ENCODE results near the gene TPSB2.
"Not testable (repeated sequence)": the region's sequence is repeated elsewhere in the genome, so short reads cannot be mapped to it uniquely, and the experiment has no call there.

Gene TPSB2

DNA sequence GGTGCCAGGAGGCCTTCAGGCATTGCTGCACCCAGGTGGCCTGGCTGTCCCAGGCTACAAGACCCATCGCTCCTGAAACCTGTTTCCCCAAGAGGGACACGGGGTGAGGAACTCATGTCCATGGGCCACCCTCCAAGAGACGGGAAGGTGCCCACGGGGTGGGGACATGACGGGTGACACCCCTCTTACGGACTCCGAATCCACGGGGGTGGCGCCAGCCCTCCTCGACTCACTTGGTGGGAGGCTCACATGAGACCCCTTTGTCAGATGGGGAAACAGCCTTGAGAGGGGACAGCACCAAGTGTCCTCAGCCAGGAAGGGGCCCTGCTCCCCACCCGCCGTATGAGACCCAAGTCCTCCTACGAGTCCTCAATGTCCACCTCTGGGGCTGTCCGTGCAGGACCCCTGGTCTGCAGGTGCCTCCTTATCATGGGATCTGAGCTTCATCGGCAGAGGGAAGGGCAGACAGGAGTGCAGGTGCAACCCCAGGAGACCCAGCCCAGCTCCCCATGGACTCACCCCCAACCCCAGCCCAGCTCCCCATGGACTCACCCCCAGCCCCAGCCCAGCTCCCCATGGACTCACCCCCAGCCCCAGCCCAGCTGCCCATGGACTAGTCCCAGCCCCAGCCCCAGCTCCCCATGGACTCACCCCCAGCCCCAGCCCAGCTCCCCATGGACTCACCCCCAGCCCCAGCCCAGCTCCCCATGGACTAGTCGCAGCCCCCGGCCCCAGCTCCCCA is 658 bp upstream of the TPSB2 start:
- H3K4me1 ChIP-seq (ENCODE audit: low read length); H3K9ac ChIP-seq (ENCODE audit: low read length); H3K4me2 ChIP-seq (ENCODE audit: low read depth, low read length); H3K9me3 ChIP-seq (replicated peaks; ENCODE audit: insufficient read depth, low read length); DNase-seq; H3K36me3 ChIP-seq (replicated peaks; ENCODE audit: insufficient read depth, low read length); H3K27ac ChIP-seq (ENCODE audit: low read length); H2AFZ ChIP-seq (ENCODE audit: low read length); H3K79me2 ChIP-seq (ENCODE audit: low read length); H3K9me2 ChIP-seq (replicated peaks; ENCODE audit: insufficient read depth, low read length); H4K20me1 ChIP-seq (ENCODE audit: insufficient read depth, low read length); H3K27me3 ChIP-seq (replicated peaks; ENCODE audit: insufficient read depth, low read length); H3F3A ChIP-seq (ENCODE audit: insufficient read depth, low read length); H3K4me3 ChIP-seq (ENCODE audit: low read length): not testable (repeated sequence)

- not testable (repeated sequence) for H3K4me1 ChIP-seq (ENCODE audit: low read length); H3K9me2 ChIP-seq (replicated peaks; ENCODE audit: insufficient read depth, low read length); H3K79me2 ChIP-seq (ENCODE audit: low read length); H3K4me2 ChIP-seq (ENCODE audit: low read depth, low read length); DNase-seq; H3K9me3 ChIP-seq (replicated peaks; ENCODE audit: insufficient read depth, low read length); H4K20me1 ChIP-seq (ENCODE audit: insufficient read depth, low read length); H3F3A ChIP-seq (ENCODE audit: insufficient read depth, low read length); H3K36me3 ChIP-seq (replicated peaks; ENCODE audit: insufficient read depth, low read length); H2AFZ ChIP-seq (ENCODE audit: low read length); H3K9ac ChIP-seq (ENCODE audit: low read length); H3K27ac ChIP-seq (ENCODE audit: low read length); H3K4me3 ChIP-seq (ENCODE audit: low read length)
- peaks cover 20% of the 10 kb centered on the region for H3K27me3 ChIP-seq (replicated peaks; ENCODE audit: insufficient read depth, low read length)
These were observed 508 bp downstream of the TPSB2 start for GRCh38 chr16:1229476-1229875.

DNA sequence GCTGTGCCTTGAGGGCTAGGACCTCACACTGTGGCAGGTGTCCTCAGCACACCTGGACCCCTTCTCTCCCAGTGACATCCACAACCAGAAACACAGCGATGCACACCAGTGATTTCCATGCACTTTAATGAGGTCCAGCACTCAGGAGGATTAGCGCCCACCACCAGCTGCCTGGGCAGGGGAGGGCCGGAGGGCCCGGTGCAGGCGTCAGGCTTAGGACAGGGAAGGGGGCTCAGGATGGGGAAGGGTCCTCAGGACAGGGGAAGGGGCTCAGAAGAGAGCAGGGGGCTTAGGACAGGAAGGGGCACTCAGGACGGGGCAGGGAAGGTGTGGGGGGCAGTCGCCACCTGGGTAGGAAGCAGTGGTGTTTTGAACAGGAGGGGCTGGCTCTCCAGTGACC is 1.8 kb downstream of the TPSB2 start:
- not testable (repeated sequence) for H3K9me2 ChIP-seq (replicated peaks; ENCODE audit: insufficient read depth, low read length); H3K79me2 ChIP-seq (ENCODE audit: low read length); H2AFZ ChIP-seq (ENCODE audit: low read length); H3F3A ChIP-seq (ENCODE audit: insufficient read depth, low read length); DNase-seq; H3K9ac ChIP-seq (ENCODE audit: low read length); H3K4me1 ChIP-seq (ENCODE audit: low read length); H3K4me2 ChIP-seq (ENCODE audit: low read depth, low read length); H3K27ac ChIP-seq (ENCODE audit: low read length); H4K20me1 ChIP-seq (ENCODE audit: insufficient read depth, low read length); H3K4me3 ChIP-seq (ENCODE audit: low read length); H3K9me3 ChIP-seq (replicated peaks; ENCODE audit: insufficient read depth, low read length); H3K36me3 ChIP-seq (replicated peaks; ENCODE audit: insufficient read depth, low read length)
- peaks cover 33% of the 10 kb centered on the region for H3K27me3 ChIP-seq (replicated peaks; ENCODE audit: insufficient read depth, low read length)

DNA sequence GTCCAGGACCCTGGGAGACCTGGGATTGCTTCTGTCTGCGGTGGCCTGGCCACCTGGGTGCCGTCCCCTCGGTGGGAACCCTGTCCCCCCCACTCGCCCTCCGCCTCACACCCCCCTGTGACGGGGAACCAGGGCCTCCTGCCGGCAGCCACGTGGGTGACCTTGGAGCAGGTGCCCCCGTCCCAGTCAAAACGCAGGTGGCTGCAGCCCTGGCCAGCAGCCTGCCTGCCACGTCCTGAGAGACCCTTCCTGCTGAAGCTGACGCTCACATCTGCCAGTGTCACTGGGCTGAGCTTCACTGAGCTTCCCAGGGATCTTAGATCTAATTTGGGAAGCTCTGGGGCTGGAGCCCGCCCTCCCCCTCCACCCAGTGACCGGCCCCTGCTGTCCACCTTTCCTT is 3.3 kb downstream of the TPSB2 start:
- not testable (repeated sequence) for H3K9ac ChIP-seq (ENCODE audit: low read length); H3K9me2 ChIP-seq (replicated peaks; ENCODE audit: insufficient read depth, low read length); H3F3A ChIP-seq (ENCODE audit: insufficient read depth, low read length); H3K36me3 ChIP-seq (replicated peaks; ENCODE audit: insufficient read depth, low read length); H2AFZ ChIP-seq (ENCODE audit: low read length); DNase-seq; H3K9me3 ChIP-seq (replicated peaks; ENCODE audit: insufficient read depth, low read length); H3K4me1 ChIP-seq (ENCODE audit: low read length); H3K4me3 ChIP-seq (ENCODE audit: low read length); H4K20me1 ChIP-seq (ENCODE audit: insufficient read depth, low read length); H3K27ac ChIP-seq (ENCODE audit: low read length); H3K4me2 ChIP-seq (ENCODE audit: low read depth, low read length); H3K79me2 ChIP-seq (ENCODE audit: low read length)
- H3K27me3 ChIP-seq (replicated peaks; ENCODE audit: insufficient read depth, low read length): peaks cover 48% of the 10 kb centered on the region

- not testable (repeated sequence) for H2AFZ ChIP-seq (ENCODE audit: low read length); H3K27ac ChIP-seq (ENCODE audit: low read length); H3K36me3 ChIP-seq (replicated peaks; ENCODE audit: insufficient read depth, low read length); H3F3A ChIP-seq (ENCODE audit: insufficient read depth, low read length); DNase-seq; H3K4me1 ChIP-seq (ENCODE audit: low read length); H3K4me3 ChIP-seq (ENCODE audit: low read length); H4K20me1 ChIP-seq (ENCODE audit: insufficient read depth, low read length); H3K4me2 ChIP-seq (ENCODE audit: low read depth, low read length); H3K9me3 ChIP-seq (replicated peaks; ENCODE audit: insufficient read depth, low read length); H3K79me2 ChIP-seq (ENCODE audit: low read length); H3K9me2 ChIP-seq (replicated peaks; ENCODE audit: insufficient read depth, low read length); H3K9ac ChIP-seq (ENCODE audit: low read length)
- peaks cover 57% of the 10 kb centered on the region for H3K27me3 ChIP-seq (replicated peaks; ENCODE audit: insufficient read depth, low read length)
These were observed 4.2 kb downstream of the TPSB2 start for GRCh38 chr16:1225728-1226311.

DNA sequence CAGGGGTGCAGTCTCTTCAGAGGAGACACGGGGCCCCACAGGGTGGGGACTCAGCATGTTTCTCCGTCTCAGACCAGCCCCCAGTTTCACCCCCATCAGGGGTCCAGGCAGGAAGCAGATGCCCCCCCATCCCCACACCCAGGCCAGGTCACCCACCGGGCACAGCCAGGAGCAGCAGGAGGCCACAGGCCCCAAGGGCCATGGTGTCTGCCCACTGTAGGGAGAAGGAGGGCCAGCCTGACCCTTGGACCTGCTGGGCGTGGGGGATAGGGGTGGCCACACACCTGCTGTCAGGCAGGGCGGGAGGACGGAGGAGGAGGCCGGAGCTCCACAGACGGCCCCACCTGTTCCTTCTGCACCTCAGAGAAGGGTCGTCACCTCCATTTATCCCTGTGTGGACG is 4.9 kb downstream of the TPSB2 start, which contains the start of gene TPSG1:
TSS of gene TPSG1 (minus strand) at position 218 of the 401 bp plus-strand sequence. CDS start at position 202, 16 bp downstream.
- Histone ChIP-seq H3K4me2 (ENCODE audit: low read depth, low read length) (no peak within 1 kb of the TSS), H3K36me3 (replicated peaks; ENCODE audit: insufficient read depth, low read length) (no peaks in the 10 kb centered on the region), H3K4me1 (ENCODE audit: low read length) (no peaks in the 10 kb centered on the region), H3K9me2 (replicated peaks; ENCODE audit: insufficient read depth, low read length) (no peaks in the 10 kb centered on the region), H3K27me3 (replicated peaks; ENCODE audit: insufficient read depth, low read length) (peaks cover 64% of the 10 kb centered on the region), H3K79me2 (ENCODE audit: low read length) (no peaks in the 10 kb centered on the region), H3K4me3 (ENCODE audit: low read length) (no peak within 1 kb of the TSS), H3K9me3 (replicated peaks; ENCODE audit: insufficient read depth, low read length) (no peaks in the 10 kb centered on the region), H3F3A (ENCODE audit: insufficient read depth, low read length) (no peaks in the 10 kb centered on the region), H2AFZ (ENCODE audit: low read length) (no peak within 1 kb of the TSS), H3K9ac (ENCODE audit: low read length) (no peak within 1 kb of the TSS), H4K20me1 (ENCODE audit: insufficient read depth, low read length) (no peaks in the 10 kb centered on the region), H3K27ac (ENCODE audit: low read length) (no peak within 1 kb of the TSS)
- TF ChIP-seq, protein P1, sequence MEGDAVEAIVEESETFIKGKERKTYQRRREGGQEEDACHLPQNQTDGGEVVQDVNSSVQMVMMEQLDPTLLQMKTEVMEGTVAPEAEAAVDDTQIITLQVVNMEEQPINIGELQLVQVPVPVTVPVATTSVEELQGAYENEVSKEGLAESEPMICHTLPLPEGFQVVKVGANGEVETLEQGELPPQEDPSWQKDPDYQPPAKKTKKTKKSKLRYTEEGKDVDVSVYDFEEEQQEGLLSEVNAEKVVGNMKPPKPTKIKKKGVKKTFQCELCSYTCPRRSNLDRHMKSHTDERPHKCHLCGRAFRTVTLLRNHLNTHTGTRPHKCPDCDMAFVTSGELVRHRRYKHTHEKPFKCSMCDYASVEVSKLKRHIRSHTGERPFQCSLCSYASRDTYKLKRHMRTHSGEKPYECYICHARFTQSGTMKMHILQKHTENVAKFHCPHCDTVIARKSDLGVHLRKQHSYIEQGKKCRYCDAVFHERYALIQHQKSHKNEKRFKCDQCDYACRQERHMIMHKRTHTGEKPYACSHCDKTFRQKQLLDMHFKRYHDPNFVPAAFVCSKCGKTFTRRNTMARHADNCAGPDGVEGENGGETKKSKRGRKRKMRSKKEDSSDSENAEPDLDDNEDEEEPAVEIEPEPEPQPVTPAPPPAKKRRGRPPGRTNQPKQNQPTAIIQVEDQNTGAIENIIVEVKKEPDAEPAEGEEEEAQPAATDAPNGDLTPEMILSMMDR (IDR thresholded peaks at IDR 0.05; ENCODE audit: low read length): no peak
- no peak for TF ChIP-seq EZH2 (optimal IDR thresholded peaks at IDR 0.05; ENCODE audit: low read depth, low read length)
- no peak for TF ChIP-seq EZH2phosphoT487 (IDR thresholded peaks at IDR 0.05; ENCODE audit: low read length)
- DNase-seq: no peak
